Endothelial cell of umbilical vein (primary cell): ENCODE results near the gene NR1H4.

Source experiments
- GATA2 ChIP-seq: IDR thresholded peaks from 2 replicates; pipeline ENCODE4 v1.7.0; 2011; ENCODE audit warnings: low read depth, mild to moderate bottlenecking, moderate library complexity, mixed read lengths, low read length; ENCODE audit not compliant: insufficient read length, insufficient read depth
- POLR2A ChIP-seq: IDR thresholded peaks from 2 replicates; pipeline ENCODE4 v1.6.1; 2012; ENCODE audit warnings: low read depth, mild to moderate bottlenecking, control low read depth, low read length
- TF ChIP-seq, protein P1 (sequence below), 2 donors: IDR thresholded peaks; 1 replicate in 1 of 2; 2 replicates in 1 of 2; pipeline ENCODE4 v1.5.1; 2011; ENCODE audit warnings: low read length in 2 of 2, mild to moderate bottlenecking in 2 of 2, moderate library complexity in 2 of 2, control low read depth in 1 of 2, inconsistent platforms in 1 of 2, low read depth in 1 of 2; ENCODE audit not compliant: insufficient read depth in 1 of 2; ENCODE audit errors: extremely low read depth in 1 of 2

DNA sequence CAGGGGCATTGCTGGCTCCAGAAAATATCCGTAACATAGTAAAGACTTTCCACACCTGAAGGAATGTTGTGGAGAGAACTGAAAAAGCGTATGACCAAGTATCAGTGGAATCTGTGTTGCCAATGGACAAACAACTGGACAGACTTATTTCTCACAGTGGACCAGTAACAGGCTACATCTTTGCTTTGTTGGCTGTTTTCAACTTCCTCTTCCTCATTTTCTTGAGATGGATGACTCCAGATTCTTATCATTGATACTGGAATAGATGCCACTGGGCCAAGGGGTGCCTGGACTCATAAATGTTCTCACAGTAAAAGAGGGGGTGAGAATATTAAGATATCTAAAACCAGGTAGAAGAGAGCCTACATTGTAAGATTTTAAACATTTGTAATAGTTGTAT is 106.2 kb downstream of the NR1H4 start:
- TF ChIP-seq, protein P1, sequence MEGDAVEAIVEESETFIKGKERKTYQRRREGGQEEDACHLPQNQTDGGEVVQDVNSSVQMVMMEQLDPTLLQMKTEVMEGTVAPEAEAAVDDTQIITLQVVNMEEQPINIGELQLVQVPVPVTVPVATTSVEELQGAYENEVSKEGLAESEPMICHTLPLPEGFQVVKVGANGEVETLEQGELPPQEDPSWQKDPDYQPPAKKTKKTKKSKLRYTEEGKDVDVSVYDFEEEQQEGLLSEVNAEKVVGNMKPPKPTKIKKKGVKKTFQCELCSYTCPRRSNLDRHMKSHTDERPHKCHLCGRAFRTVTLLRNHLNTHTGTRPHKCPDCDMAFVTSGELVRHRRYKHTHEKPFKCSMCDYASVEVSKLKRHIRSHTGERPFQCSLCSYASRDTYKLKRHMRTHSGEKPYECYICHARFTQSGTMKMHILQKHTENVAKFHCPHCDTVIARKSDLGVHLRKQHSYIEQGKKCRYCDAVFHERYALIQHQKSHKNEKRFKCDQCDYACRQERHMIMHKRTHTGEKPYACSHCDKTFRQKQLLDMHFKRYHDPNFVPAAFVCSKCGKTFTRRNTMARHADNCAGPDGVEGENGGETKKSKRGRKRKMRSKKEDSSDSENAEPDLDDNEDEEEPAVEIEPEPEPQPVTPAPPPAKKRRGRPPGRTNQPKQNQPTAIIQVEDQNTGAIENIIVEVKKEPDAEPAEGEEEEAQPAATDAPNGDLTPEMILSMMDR (IDR thresholded peaks at IDR 0.05; ENCODE audit: extremely low read depth in 1 of 2, insufficient read depth in 1 of 2, low read depth in 1 of 2, low read length in 2 of 2): no peak
- no peak for TF ChIP-seq POLR2A
- TF ChIP-seq GATA2: no peak
